CD1c-positive myeloid dendritic cell (primary cell): Measurements from ENCODE around the gene SPI1.
"Not testable (repeated sequence)": the region's sequence is repeated elsewhere in the genome, so short reads cannot be mapped to it uniquely, and the experiment has no call there.

ENCODE experiments used
- DNase-seq: peaks from one replicate; pipeline ENCODE4 v3.0.0-alpha.2; 2016; ENCODE audit errors: extremely low spot score

Gene SPI1

GRCh38 chr11:47325271-47326041 is 52.9 kb downstream of the SPI1 start:
- no peak for DNase-seq

- DNase-seq, result no peak
These were observed 53.8 kb downstream of the SPI1 start for GRCh38 chr11:47324520-47324919.

- DNase-seq, result no peak
These were observed 60.2 kb downstream of the SPI1 start for GRCh38 chr11:47318166-47318565.

- DNase-seq, result no peak
These were observed 61.1 kb downstream of the SPI1 start for GRCh38 chr11:47317064-47317828.

GRCh38 chr11:47316501-47316900 is 61.8 kb downstream of the SPI1 start:
- not testable (repeated sequence) for DNase-seq

GRCh38 chr11:47314992-47315391 is 63.4 kb downstream of the SPI1 start:
- DNase-seq, result no peak

GRCh38 chr11:47308050-47308823 is 70.1 kb downstream of the SPI1 start:
- no peak for DNase-seq

- no peak for DNase-seq
These were observed 71.9 kb downstream of the SPI1 start for GRCh38 chr11:47306484-47306844.

- no peak for DNase-seq
These were observed 72.4 kb downstream of the SPI1 start for GRCh38 chr11:47305734-47306483.
